ENCODE results near the gene MID1. TPM values are rescaled to one million over a fixed set of nuclear protein-coding genes. Genes with fewer than 3 reads are reported as not detected.

MID1 gene
- total RNA-seq, 1 donor from 2014 or later: 31.2 TPM

DNA sequence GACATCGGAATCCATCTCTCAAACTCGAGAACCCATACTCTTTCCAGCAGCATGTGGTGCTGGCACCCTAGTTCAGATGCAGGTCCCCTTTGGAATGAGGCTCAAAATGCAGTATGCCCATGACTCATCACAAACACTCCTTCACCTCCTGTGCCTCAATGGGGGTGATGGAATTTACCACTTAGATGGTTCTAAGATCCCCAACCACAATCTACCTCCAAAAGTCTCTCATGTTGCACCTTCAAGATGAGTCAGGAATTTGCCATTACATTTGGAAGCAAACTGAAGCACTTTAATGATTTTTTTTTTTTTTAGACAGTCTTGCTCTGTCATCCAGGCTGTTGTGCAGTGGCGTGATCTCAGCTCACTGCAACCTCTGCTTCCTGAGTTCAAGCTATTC, 8.5 kb upstream of the MID1 start:
- Histone ChIP-seq H3K9me3 (ENCODE audit: insufficient read depth, low read depth, low read length) (no peaks in the 10 kb centered on the region), H3K79me2 (ENCODE audit: insufficient read depth, low read length) (no peaks in the 10 kb centered on the region), H3K27ac (ENCODE audit: low read depth, low read length) (peak overlapping the region; percentile 26), H3K9ac (ENCODE audit: low read length) (no peak overlapping the region), H3K4me2 (ENCODE audit: low read length) (no peak overlapping the region), H4K20me1 (ENCODE audit: insufficient read depth, low read length) (no peaks in the 10 kb centered on the region), H3K27me3 (ENCODE audit: insufficient read depth, low read length) (no peaks in the 10 kb centered on the region), H3K4me1 (ENCODE audit: insufficient read depth, low read length) (peaks cover 14% of the 10 kb centered on the region), H3K4me3 (ENCODE audit: insufficient read depth, low read depth, low read length) (no peak overlapping the region), H3K36me3 (ENCODE audit: insufficient read depth, low read length) (no peaks in the 10 kb centered on the region), H2AFZ (ENCODE audit: low read depth, low read length) (no peak overlapping the region)
- TF ChIP-seq EZH2 (IDR thresholded peaks at IDR 0.05; ENCODE audit: insufficient read depth, low read length) (no peak), CTCF (IDR thresholded peaks at IDR 0.05; ENCODE audit: insufficient read depth, low read depth, low read length) (no peak)
- Mint-ChIP-seq H3K4me3 (ENCODE audit: unreplicated experiment) (no peak overlapping the region), H3K4me1 (ENCODE audit: low read depth, unreplicated experiment) (peaks cover 24% of the 10 kb centered on the region), H3K27ac (ENCODE audit: unreplicated experiment) (no peak overlapping the region), H3K27me3 (ENCODE audit: low read depth, unreplicated experiment) (no peaks in the 10 kb centered on the region), H3K9me3 (ENCODE audit: unreplicated experiment) (no peaks in the 10 kb centered on the region), H3K36me3 (ENCODE audit: low read depth, unreplicated experiment) (no peaks in the 10 kb centered on the region)
- FAIRE-seq (no peak), DNase-seq (ENCODE audit: low read depth) (peak; percentile 63)

DNA sequence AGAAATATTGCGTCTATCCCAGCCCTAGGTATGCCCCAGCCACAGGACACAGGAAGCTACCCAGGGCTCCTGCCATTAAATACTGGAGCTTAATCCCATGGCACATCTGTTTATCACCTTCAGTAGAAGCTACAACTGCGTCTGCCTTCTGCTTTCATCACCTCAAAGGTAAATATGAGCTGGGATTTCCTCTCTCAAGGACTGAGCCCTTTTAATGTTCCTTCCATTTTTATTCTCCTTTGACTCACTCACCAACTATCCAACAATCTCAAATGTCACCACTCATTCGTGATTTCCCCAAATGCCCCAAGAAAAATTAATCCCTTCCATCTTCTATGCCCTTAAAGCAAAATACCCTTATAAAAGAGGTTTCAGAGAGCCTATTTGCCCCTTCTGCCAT, 1.8 kb upstream of the MID1 start:
- H3K27me3 Mint-ChIP-seq (ENCODE audit: low read depth, unreplicated experiment): no peaks in the 10 kb centered on the region
- peaks cover 9% of the 10 kb centered on the region for H3K4me1 ChIP-seq (ENCODE audit: insufficient read depth, low read length)
- H3K79me2 ChIP-seq (ENCODE audit: insufficient read depth, low read length): peaks cover 24% of the 10 kb centered on the region

More for the DNA sequence above, 1.8 kb upstream of the MID1 start:
- Histone ChIP-seq H3K9me3 (ENCODE audit: insufficient read depth, low read depth, low read length) (no peaks in the 10 kb centered on the region), H3K4me2 (ENCODE audit: low read length) (no peak overlapping the region), H3K9ac (ENCODE audit: low read length) (no peak overlapping the region), H3K4me3 (ENCODE audit: insufficient read depth, low read depth, low read length) (no peak overlapping the region), H3K27ac (ENCODE audit: low read depth, low read length) (no peak overlapping the region), H2AFZ (ENCODE audit: low read depth, low read length) (no peak overlapping the region), H4K20me1 (ENCODE audit: insufficient read depth, low read length) (no peaks in the 10 kb centered on the region), H3K27me3 (ENCODE audit: insufficient read depth, low read length) (no peaks in the 10 kb centered on the region), H3K36me3 (ENCODE audit: insufficient read depth, low read length) (no peaks in the 10 kb centered on the region)
- no peak for TF ChIP-seq CTCF (IDR thresholded peaks at IDR 0.05; ENCODE audit: insufficient read depth, low read depth, low read length)
- Mint-ChIP-seq H3K36me3 (ENCODE audit: low read depth, unreplicated experiment) (no peaks in the 10 kb centered on the region), H3K4me3 (ENCODE audit: unreplicated experiment) (no peak overlapping the region), H3K27ac (ENCODE audit: unreplicated experiment) (no peak overlapping the region), H3K9me3 (ENCODE audit: unreplicated experiment) (no peaks in the 10 kb centered on the region), H3K4me1 (ENCODE audit: low read depth, unreplicated experiment) (peaks cover 14% of the 10 kb centered on the region)
- FAIRE-seq: peak; percentile 34
- no peak for DNase-seq (ENCODE audit: low read depth)

Measured in astrocyte (in vitro differentiated cells and primary cell).